Stimulated activated CD4-positive, alpha-beta T cell treated with anti-CD3 and anti-CD28 coated beads, TNF-alpha, amount 100 ng/mL, for 4 hours (primary cell): ENCODE results near the gene KLC1.
"Not testable (repeated sequence)": the region's sequence is repeated elsewhere in the genome, so short reads cannot be mapped to it uniquely, and the experiment has no call there.

Experiments
- DNase-seq, 3 experiments: peaks; one replicate each; pipeline ENCODE4 v3.0.0-alpha.2; 2020; ENCODE audit warnings: low read depth in 3 of 3

KLC1 gene

GRCh38 chr14:103690332-103690731 lies 61.3 kb downstream of the KLC1 start:
- DNase-seq, result no peak

DNA sequence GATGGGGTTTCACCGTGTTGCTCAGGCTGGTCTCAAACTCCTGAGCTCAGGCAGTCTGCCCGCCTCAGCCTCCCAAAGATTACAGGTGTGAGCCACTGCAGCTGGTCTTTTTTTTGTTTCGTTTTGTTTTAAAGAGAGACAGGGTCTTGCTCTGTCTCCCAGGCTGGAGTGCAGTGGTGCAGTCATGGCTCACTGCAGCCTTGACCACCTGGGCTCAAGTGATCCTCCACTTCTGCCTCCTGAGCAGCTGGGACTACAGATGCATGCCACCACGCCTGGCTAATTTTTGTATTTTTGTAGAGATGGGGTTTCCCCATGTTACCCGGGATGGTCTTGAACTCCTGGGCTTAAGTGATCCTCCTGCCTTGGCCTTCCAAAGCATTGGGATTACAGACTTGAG lies 62.6 kb downstream of the KLC1 start:
- DNase-seq, result not testable (repeated sequence)

- no peak for DNase-seq
Measured at GRCh38 chr14:103692159-103692558, 63.1 kb downstream of the KLC1 start.

GRCh38 chr14:103692871-103693270 lies 63.9 kb downstream of the KLC1 start:
- no peak for DNase-seq

DNA sequence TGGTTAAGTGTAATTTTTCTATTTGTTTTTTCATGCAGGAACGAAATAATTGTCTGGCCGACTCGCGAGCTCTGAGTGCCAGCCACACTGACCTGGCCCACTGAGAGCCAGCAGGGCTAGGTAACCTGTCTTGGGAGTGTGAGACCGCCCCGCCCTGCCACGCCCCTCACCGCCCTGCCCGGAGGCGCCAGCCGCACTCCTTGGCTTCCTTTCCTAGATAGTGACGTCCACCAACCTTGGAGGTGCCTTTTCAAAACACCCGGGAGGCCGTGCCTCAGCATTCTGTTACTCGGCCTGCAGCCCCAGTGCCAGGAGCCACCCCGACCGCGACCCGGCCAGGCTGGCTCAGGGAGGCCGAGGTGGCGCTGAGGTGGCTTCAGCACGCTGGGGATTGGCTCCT lies 64.5 kb downstream of the KLC1 start:
- DNase-seq, result no peak

DNA sequence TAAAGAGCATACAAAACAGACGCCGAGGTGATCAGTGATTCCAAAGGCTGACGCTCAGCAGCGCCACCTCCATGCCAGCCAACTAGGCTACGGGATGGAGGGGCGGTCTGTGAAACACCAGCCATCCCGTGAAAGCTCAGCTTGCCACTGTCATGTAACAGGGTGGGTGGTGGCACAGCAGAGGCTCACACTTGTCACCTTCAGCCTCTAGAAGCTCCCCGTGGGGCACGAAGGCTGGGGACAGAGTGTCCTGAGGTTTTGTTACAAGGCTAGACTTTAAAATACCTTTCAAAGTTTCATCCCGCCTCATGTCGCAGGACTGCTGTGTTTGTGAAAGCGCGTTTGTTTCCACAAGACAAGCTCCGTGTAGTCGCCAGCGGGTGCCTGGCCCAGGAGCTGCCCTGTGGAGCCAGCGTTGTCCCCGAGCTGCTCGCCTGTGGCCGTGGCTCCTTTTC lies 65.6 kb downstream of the KLC1 start:
- DNase-seq, result no peak

GRCh38 chr14:103695296-103696069 lies 66.5 kb downstream of the KLC1 start:
- no peak for DNase-seq

- no peak for DNase-seq
Measured at GRCh38 chr14:103696070-103696402, 67.0 kb downstream of the KLC1 start.

GRCh38 chr14:103696466-103697071 lies 67.6 kb downstream of the KLC1 start:
- DNase-seq, result no peak

GRCh38 chr14:103697206-103697602 lies 68.2 kb downstream of the KLC1 start:
- no peak for DNase-seq

DNA sequence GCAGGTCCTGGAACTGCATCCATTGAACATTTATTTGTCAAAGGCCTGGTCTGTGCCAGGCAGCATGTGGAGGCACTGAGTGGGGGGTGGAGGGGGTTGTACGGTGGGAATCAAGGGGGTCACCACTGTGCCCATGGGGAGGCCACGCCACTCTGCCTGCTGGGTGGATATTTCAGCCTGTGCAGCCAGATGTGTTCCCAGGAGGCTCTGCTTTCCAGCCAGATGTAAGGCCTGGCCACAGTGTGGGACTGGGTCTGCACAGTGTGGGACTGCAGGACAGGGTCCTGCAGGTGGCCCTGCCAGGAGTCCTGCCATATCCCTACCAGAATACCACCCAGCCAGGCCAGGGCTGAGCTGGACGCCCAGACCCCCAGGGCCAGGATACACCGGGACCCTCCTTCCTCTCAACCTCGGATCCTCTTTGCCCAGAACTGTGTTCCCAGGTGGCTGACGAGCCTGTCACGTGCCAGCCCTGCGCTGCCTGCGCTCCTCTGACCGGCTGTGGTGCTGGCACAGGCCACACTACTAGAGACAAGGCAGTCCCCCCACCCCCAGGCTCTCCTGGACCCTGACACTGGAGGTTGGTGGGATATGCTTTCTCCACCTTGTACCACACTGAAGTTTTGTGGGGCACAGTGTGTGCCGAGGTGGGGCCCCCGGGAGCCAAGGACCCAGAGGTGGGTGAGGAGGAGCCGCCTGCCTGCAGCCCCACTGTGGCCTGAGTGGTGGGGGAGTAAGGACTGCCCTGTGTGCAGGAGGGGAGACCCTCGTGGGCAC lies 68.8 kb downstream of the KLC1 start:
- no peak for DNase-seq

DNA sequence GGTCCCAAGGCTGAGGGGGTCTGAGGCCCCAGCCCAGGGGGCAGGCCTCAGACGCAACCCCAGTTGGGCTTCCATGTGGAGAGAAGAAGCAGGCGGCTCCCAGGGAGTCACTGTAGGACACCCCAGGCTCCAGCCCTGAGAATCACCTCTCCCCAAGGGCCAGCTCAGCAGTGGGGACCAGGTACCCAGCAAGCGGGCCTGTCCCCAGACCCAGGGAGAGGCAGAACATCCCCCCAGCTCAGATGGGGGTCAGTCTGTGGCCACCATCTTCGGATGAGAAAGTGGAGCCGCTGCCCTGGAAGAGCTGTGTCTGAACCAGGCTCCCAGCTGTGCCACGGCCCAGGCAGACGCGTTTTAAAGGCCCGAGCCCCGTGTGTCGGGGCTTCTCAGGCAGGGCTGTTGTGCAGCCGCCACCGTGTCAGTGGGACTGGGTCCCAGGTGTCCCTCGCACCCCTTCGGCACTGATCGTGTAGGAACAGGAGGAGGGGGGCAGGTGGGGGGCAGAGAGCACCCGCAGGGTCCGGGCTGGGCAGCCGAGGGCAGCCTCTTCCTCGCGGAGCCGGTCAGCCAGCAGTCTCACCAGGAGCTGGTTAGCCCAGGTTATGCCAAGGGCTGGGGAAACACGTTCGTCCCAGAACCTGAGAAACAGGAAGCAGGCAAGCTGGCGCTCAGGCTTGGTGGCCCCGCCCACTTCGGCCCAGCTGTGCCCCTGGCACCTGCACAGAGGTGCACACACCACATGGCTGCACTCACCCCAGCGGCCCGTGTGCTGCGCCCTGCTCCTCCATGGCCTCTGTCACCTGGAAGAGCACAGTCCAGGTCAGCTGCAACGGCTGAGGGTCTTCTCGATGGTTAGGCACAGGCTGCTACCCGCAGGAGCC lies 69.6 kb downstream of the KLC1 start:
- DNase-seq, result no peak

GRCh38 chr14:103699261-103699661 lies 70.2 kb downstream of the KLC1 start:
- no peak for DNase-seq

DNA sequence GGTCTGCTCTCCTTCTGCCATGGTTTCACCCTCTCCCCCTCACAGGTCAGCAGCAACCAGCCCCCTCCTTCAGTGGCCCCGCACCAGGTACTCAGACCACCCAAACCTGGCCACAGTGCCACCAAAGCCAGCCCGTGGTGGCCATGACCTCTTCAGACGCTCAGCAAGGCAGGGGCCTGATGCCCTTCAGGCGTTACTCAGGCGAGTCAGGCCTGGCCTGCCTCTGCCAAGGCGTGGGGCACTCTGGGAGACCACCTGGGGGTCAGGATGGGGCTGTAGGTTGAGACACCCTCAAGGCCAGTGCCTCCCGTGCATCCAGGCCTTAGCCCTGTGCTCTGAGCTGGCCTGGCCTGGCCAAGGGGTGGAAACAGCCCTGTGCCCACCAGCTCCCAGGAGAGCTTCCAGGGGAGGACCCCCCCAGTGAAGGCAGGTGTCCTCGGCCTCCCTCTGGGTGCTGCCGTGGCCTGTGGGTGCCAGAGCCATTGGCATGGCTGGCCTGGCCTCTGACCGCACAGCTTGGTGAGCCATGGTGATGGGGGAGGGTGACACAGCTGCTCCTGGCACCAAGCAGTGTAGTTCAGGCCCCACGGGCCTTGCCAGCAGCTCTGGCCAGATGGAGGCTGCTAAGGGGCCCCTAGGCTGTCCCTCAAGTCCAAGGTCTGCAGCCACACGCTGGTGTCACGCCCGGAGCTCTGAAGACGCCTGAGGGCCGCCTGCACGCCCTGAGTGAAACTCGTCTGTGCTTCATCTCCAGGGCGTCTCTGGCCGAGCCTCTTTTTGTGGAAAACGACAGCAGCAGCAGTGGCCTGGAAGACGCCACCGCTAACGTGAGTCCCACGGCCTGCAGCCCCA lies 71.1 kb downstream of the KLC1 start:
- no peak for DNase-seq

DNA sequence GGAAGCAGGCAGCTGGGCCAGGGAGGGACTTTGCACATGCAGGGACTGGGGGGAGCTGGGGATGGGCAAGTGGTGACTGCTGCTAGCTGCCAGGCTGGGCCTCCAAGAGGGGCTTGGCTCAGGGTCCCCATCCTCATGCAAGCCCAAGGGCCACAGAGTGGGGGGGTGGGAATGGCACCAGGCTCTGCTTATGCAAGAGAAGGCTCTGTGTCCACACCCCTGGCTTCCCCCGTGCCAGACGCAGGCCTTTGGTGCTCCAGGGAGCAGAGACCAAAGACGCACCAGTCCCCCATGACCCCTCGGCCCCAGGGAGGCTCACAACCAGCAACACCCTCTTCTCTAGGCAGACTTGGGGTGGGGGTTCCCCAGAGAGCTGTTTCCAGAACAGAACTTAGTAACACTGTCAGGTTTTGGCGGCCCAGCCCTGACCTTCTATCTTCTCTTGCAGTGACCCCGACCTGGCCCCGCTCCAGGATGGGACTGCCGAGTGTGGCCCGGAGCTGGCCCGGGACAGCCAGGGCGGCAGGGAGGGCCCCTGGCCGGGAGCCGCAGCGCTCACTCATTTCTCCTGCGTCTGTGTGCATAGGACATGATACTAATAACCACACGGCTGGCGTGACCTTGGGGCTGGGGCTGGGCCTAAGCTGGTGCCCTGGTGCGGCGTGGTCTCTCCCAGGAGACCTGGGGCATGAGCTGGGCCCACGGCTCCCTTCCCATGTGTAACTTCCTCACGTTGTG lies 71.9 kb downstream of the KLC1 start:
- DNase-seq, result no peak

DNA sequence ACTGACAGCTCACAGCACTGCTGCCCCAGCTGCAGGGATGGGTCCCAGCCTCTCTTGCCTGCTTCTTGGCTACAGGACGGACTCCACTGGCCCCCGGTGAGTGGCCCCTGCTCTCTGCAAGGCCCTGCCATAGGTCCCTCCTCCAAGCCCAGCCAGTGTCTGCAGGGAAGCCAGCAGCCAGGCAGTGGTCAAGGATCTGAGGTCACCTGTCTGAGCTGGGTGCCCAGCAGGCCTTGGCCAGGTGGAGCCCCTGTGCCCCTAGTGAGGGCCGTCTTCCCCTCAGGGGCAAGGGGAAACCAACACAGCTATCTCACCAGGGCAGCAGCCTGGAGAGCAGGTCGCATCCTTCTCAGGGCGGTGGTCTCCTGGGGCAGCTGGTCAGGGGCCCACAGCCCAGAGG lies 73.1 kb downstream of the KLC1 start:
- DNase-seq, result no peak

GRCh38 chr14:103702497-103703432 lies 73.8 kb downstream of the KLC1 start:
- no peak for DNase-seq

DNA sequence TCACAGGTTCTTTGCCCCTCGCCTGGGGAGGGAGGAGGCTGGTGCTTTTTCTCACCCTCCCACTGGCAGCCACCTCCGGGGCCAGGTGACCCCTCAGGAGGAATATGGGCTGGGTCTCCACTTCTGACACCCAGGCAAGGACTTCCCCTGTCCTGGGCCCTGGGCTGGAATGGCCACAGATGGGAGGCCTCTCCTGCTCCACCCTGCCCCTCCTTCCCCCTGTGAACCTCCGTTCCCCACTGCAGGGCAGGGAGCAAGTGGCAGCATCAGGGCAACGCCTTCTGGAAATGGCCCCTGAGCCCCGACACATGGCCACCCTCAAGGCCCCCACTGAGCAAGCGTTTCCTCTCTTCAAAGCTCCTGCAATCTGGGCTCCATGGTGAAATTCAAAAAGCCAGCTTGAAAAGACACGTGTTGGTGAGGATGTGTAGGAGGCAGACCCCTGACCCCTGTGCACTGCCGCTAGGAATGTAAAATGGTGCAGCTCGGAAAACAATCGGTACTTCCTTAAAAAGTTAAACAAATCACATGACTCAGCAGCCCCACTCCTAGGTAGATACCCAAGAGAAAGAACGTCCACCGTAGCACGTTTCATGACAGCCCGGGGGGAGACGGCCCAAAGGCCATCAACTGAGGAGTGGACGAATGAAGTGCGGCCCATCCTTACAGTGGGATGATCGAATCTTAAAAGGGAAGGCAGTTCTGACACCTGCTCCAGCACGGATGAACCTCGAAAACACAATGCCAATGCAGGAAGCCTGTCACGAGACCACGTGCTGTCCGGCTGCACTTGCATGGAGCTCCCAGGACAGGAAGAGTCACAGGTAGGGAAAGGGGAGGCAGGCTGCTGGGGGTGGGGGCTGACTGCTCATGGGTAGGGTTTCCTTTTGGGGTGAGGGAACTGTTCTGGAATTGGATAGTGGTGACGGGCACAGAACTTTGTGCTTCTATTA lies 74.7 kb downstream of the KLC1 start:
- DNase-seq, result no peak
